ENCODE data around the gene PRR30.
"Not testable (repeated sequence)": the region's sequence is repeated elsewhere in the genome, so short reads cannot be mapped to it uniquely, and the experiment has no call there.

Gene PRR30

GRCh38 chr2:27139310-27139709 is at the start of gene PRR30:
Gene PRR30, minus strand, starts transcription at chr2:27139410. Its CDS starts 1,081 bp downstream, at chr2:27138329.
- H3K4me1 ChIP-seq (ENCODE audit: control insufficient read depth, low read depth, low read length) = no peaks in the 10 kb centered on the region
- H3K4me3 ChIP-seq (ENCODE audit: low read length) = no peak within 1 kb of the TSS
- H3K27ac ChIP-seq (ENCODE audit: low read length) = no peak within 1 kb of the TSS
- H3K9ac ChIP-seq (ENCODE audit: low read length) = no peak within 1 kb of the TSS
- H3K36me3 ChIP-seq (ENCODE audit: control insufficient read depth, low read depth, low read length) = no peaks in the 10 kb centered on the region
- H3K27me3 ChIP-seq (ENCODE audit: control insufficient read depth, insufficient read depth, low read length) = no peaks in the 10 kb centered on the region
- H3K9me3 ChIP-seq (ENCODE audit: control insufficient read depth, low read depth, low read length) = no peaks in the 10 kb centered on the region

GRCh38 chr2:27186613-27187345 is 47.6 kb upstream of the PRR30 start:
- Histone ChIP-seq H3K9me3 (ENCODE audit: control insufficient read depth, low read depth, low read length) (no peaks in the 10 kb centered on the region), H3K9ac (ENCODE audit: low read length) (no peak overlapping the region), H3K27me3 (ENCODE audit: control insufficient read depth, insufficient read depth, low read length) (no peaks in the 10 kb centered on the region), H3K4me1 (ENCODE audit: control insufficient read depth, low read depth, low read length) (no peaks in the 10 kb centered on the region), H3K27ac (ENCODE audit: low read length) (no peak overlapping the region), H3K36me3 (ENCODE audit: control insufficient read depth, low read depth, low read length) (no peaks in the 10 kb centered on the region), H3K4me3 (ENCODE audit: low read length) (no peak overlapping the region)

- Histone ChIP-seq H3K36me3 (ENCODE audit: control insufficient read depth, low read depth, low read length) (no peaks in the 10 kb centered on the region), H3K9ac (ENCODE audit: low read length) (no peak overlapping the region), H3K9me3 (ENCODE audit: control insufficient read depth, low read depth, low read length) (no peaks in the 10 kb centered on the region), H3K4me1 (ENCODE audit: control insufficient read depth, low read depth, low read length) (no peaks in the 10 kb centered on the region), H3K4me3 (ENCODE audit: low read length) (no peak overlapping the region), H3K27me3 (ENCODE audit: control insufficient read depth, insufficient read depth, low read length) (no peaks in the 10 kb centered on the region), H3K27ac (ENCODE audit: low read length) (no peak overlapping the region)
These were observed 46.3 kb upstream of the PRR30 start for GRCh38 chr2:27185331-27186026.

GRCh38 chr2:27184115-27184514 is 44.9 kb upstream of the PRR30 start:
- H3K36me3 ChIP-seq (ENCODE audit: control insufficient read depth, low read depth, low read length) = no peaks in the 10 kb centered on the region
- no peaks in the 10 kb centered on the region for H3K9me3 ChIP-seq (ENCODE audit: control insufficient read depth, low read depth, low read length)
- H3K27ac ChIP-seq (ENCODE audit: low read length) = no peak overlapping the region
- no peaks in the 10 kb centered on the region for H3K4me1 ChIP-seq (ENCODE audit: control insufficient read depth, low read depth, low read length)
- H3K9ac ChIP-seq (ENCODE audit: low read length) = no peak overlapping the region
- no peaks in the 10 kb centered on the region for H3K27me3 ChIP-seq (ENCODE audit: control insufficient read depth, insufficient read depth, low read length)
- H3K4me3 ChIP-seq (ENCODE audit: low read length) = no peak overlapping the region

- Histone ChIP-seq H3K27ac (ENCODE audit: low read length) (no peak overlapping the region), H3K27me3 (ENCODE audit: control insufficient read depth, insufficient read depth, low read length) (no peaks in the 10 kb centered on the region), H3K4me1 (ENCODE audit: control insufficient read depth, low read depth, low read length) (no peaks in the 10 kb centered on the region)
These were observed 43.1 kb upstream of the PRR30 start for GRCh38 chr2:27182346-27182745.

GRCh38 chr2:27179344-27180000 is 40.3 kb upstream of the PRR30 start:
- Histone ChIP-seq H3K27me3 (ENCODE audit: control insufficient read depth, insufficient read depth, low read length) (no peaks in the 10 kb centered on the region), H3K4me1 (ENCODE audit: control insufficient read depth, low read depth, low read length) (no peaks in the 10 kb centered on the region)

More at GRCh38 chr2:27182346-27182745, 43.1 kb upstream of the PRR30 start:
- Histone ChIP-seq H3K4me3 (ENCODE audit: low read length) (no peak overlapping the region), H3K9me3 (ENCODE audit: control insufficient read depth, low read depth, low read length) (no peaks in the 10 kb centered on the region), H3K36me3 (ENCODE audit: control insufficient read depth, low read depth, low read length) (no peaks in the 10 kb centered on the region), H3K9ac (ENCODE audit: low read length) (no peak overlapping the region)

GRCh38 chr2:27178469-27178868 is 39.3 kb upstream of the PRR30 start:
- Histone ChIP-seq H3K4me1 (ENCODE audit: control insufficient read depth, low read depth, low read length) (no peaks in the 10 kb centered on the region), H3K9ac (ENCODE audit: low read length) (no peak overlapping the region), H3K27ac (ENCODE audit: low read length) (no peak overlapping the region), H3K36me3 (ENCODE audit: control insufficient read depth, low read depth, low read length) (no peaks in the 10 kb centered on the region), H3K9me3 (ENCODE audit: control insufficient read depth, low read depth, low read length) (no peaks in the 10 kb centered on the region), H3K27me3 (ENCODE audit: control insufficient read depth, insufficient read depth, low read length) (no peaks in the 10 kb centered on the region), H3K4me3 (ENCODE audit: low read length) (no peak overlapping the region)

More at GRCh38 chr2:27179344-27180000, 40.3 kb upstream of the PRR30 start:
- no peaks in the 10 kb centered on the region for H3K9me3 ChIP-seq (ENCODE audit: control insufficient read depth, low read depth, low read length)
- no peak overlapping the region for H3K9ac ChIP-seq (ENCODE audit: low read length)
- no peak overlapping the region for H3K4me3 ChIP-seq (ENCODE audit: low read length)
- H3K27ac ChIP-seq (ENCODE audit: low read length) = no peak overlapping the region
- H3K36me3 ChIP-seq (ENCODE audit: control insufficient read depth, low read depth, low read length) = no peaks in the 10 kb centered on the region

GRCh38 chr2:27177441-27178351 is 38.5 kb upstream of the PRR30 start:
- no peak overlapping the region for H3K4me3 ChIP-seq (ENCODE audit: low read length)
- no peaks in the 10 kb centered on the region for H3K9me3 ChIP-seq (ENCODE audit: control insufficient read depth, low read depth, low read length)
- no peak overlapping the region for H3K9ac ChIP-seq (ENCODE audit: low read length)
- H3K4me1 ChIP-seq (ENCODE audit: control insufficient read depth, low read depth, low read length) = no peaks in the 10 kb centered on the region
- H3K27me3 ChIP-seq (ENCODE audit: control insufficient read depth, insufficient read depth, low read length) = no peaks in the 10 kb centered on the region
- H3K36me3 ChIP-seq (ENCODE audit: control insufficient read depth, low read depth, low read length) = no peaks in the 10 kb centered on the region
- H3K27ac ChIP-seq (ENCODE audit: low read length) = no peak overlapping the region

GRCh38 chr2:27175781-27176180 is 36.6 kb upstream of the PRR30 start:
- not testable (repeated sequence) for H3K27ac ChIP-seq (ENCODE audit: low read length); H3K9me3 ChIP-seq (ENCODE audit: control insufficient read depth, low read depth, low read length); H3K9ac ChIP-seq (ENCODE audit: low read length); H3K36me3 ChIP-seq (ENCODE audit: control insufficient read depth, low read depth, low read length); H3K4me3 ChIP-seq (ENCODE audit: low read length); H3K27me3 ChIP-seq (ENCODE audit: control insufficient read depth, insufficient read depth, low read length); H3K4me1 ChIP-seq (ENCODE audit: control insufficient read depth, low read depth, low read length)

GRCh38 chr2:27175330-27175729 is 36.1 kb upstream of the PRR30 start:
- Histone ChIP-seq H3K4me3 (ENCODE audit: low read length) (no peak overlapping the region), H3K27me3 (ENCODE audit: control insufficient read depth, insufficient read depth, low read length) (peaks cover 3% of the 10 kb centered on the region), H3K27ac (ENCODE audit: low read length) (no peak overlapping the region), H3K4me1 (ENCODE audit: control insufficient read depth, low read depth, low read length) (no peaks in the 10 kb centered on the region), H3K36me3 (ENCODE audit: control insufficient read depth, low read depth, low read length) (no peaks in the 10 kb centered on the region), H3K9ac (ENCODE audit: low read length) (no peak overlapping the region), H3K9me3 (ENCODE audit: control insufficient read depth, low read depth, low read length) (no peaks in the 10 kb centered on the region)

- H3K4me3 ChIP-seq (ENCODE audit: low read length) = no peak overlapping the region
- no peaks in the 10 kb centered on the region for H3K9me3 ChIP-seq (ENCODE audit: control insufficient read depth, low read depth, low read length)
- no peak overlapping the region for H3K9ac ChIP-seq (ENCODE audit: low read length)
- no peaks in the 10 kb centered on the region for H3K4me1 ChIP-seq (ENCODE audit: control insufficient read depth, low read depth, low read length)
- no peaks in the 10 kb centered on the region for H3K36me3 ChIP-seq (ENCODE audit: control insufficient read depth, low read depth, low read length)
- H3K27me3 ChIP-seq (ENCODE audit: control insufficient read depth, insufficient read depth, low read length) = peaks cover 5% of the 10 kb centered on the region
- H3K27ac ChIP-seq (ENCODE audit: low read length) = no peak overlapping the region
These were observed 35.4 kb upstream of the PRR30 start for GRCh38 chr2:27174638-27175037.

All from iPS-18a (cell line).